GM23248 (cell line): ENCODE measurements around the gene CTDSP1.

Source experiments
- EZH2 ChIP-seq: fragments of 200-600 bp; sonication (generic); IDR thresholded peaks from 2 replicates; pipeline ENCODE4 v1.6.1; 2018; ENCODE audit warnings: antibody characterized with exemption, mild to moderate bottlenecking; ENCODE audit not compliant: insufficient read depth, poor library complexity, severe bottlenecking
- EZH2phosphoT487 ChIP-seq: fragments of 200-600 bp; sonication (generic); IDR thresholded peaks from 2 replicates; pipeline ENCODE4 v1.6.1; 2018; ENCODE audit warnings: antibody characterized with exemption, moderate library complexity, mild to moderate bottlenecking, low read depth; ENCODE audit not compliant: insufficient read depth

DNA sequence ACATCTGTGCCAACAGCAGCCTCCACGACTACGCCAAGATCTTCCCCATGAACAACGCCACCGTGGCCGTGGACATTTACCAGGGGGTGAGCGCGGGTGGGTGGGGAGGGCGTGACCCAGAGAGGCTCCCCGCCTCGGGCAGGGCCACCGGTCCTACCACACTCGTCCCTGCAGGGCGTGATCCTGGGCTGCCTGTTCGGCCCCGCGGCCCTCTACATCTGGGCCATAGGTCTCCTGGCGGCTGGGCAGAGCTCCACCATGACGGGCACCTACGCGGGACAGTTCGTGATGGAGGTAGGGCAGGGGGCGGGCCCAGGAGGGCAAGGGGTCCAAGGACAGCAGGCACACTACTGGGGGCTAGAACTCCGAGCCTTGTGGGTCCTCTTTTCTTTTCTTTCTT is 8.5 kb upstream of the CTDSP1 start:
- no peak for TF ChIP-seq EZH2
- no peak for TF ChIP-seq EZH2phosphoT487
